Breast epithelium (tissue), 4 donors: ENCODE results near the gene WDR7. TPM values are rescaled to one million over a fixed set of nuclear protein-coding genes. Genes with fewer than 3 reads are reported as not detected.

Source experiments
- DNase-seq, 2 donors: peaks; one replicate each; pipeline ENCODE4 v3.0.0-alpha.2; 2019; ENCODE audit warnings: low spot score in 2 of 2
- H3K27ac ChIP-seq, 2 donors: fragments of 200-600 bp; sonication (generic) in 1 of 2; one replicate each; pipeline ENCODE4 v1.5.1; 2016 to 2019; ENCODE audit warnings: mild to moderate bottlenecking in 1 of 2
- H3K27me3 ChIP-seq, 2 donors: fragments of 200-600 bp; sonication (generic) in 1 of 2; one replicate each; pipeline versions ENCODE4 v1.5.1 to v1.6.0; 2017 to 2019; ENCODE audit warnings: control low read depth in 1 of 2, mild to moderate bottlenecking in 1 of 2
- H3K36me3 ChIP-seq: fragments of 200-600 bp; one replicate; pipeline ENCODE4 v1.5.1; 2019
- H3K4me1 ChIP-seq, 2 donors: fragments of 200-600 bp; sonication (generic); one replicate each; pipeline ENCODE4 v1.5.1; 2016 to 2019; ENCODE audit warnings: control low read depth in 1 of 2
- H3K4me3 ChIP-seq, 3 donors: fragments of 200-600 bp; sonication (generic); 1 replicate in 2 of 3; 2 replicates in 1 of 3; pipeline ENCODE4 v1.5.1; 2016 to 2019; ENCODE audit warnings: mild to moderate bottlenecking in 3 of 3, moderate library complexity in 2 of 3
- H3K9me3 ChIP-seq, 2 donors: fragments of 200-600 bp; sonication (generic) in 1 of 2; one replicate each; pipeline ENCODE4 v1.5.1; 2016 to 2019; ENCODE audit warnings: control low read depth in 1 of 2
- POLR2A ChIP-seq: fragments of 450-650 bp; IDR thresholded peaks from one replicate; pipeline ENCODE4 v1.6.1; 2016; ENCODE audit warnings: antibody characterized with exemption, mild to moderate bottlenecking, moderate library complexity
- POLR2AphosphoS5 ChIP-seq, 3 donors: sonication (generic); formaldehyde crosslinking; IDR thresholded peaks; one replicate each; pipeline ENCODE4 v1.6.1; 2017; ENCODE audit warnings: antibody characterized with exemption in 3 of 3
- intact Hi-C: fragments of 100-400 bp; cut with DNase I; formaldehyde crosslinking; loops from one replicate; pipeline ENCODE4 v1.15.1; 2023; ENCODE audit warnings: low total_unique reads
- total RNA-seq, 3 donors: library from RNA; depleted of rRNA; stranded (reverse); fragments of >200 nt; gene quantifications; one replicate each; pipeline ENCODE4 v1.1.0, GENCODE V29; 2016
- TF ChIP-seq, protein P1 (sequence below), 3 donors: fragments of 450-650 bp; IDR thresholded peaks; one replicate each; pipeline ENCODE4 v1.5.1; 2016 to 2017; ENCODE audit warnings: antibody characterized with exemption in 3 of 3, mild to moderate bottlenecking in 3 of 3, moderate library complexity in 3 of 3

Gene WDR7
- total RNA-seq, 3 donors from 2014 or later: 28.3 to 32.6 (median 31.1) TPM

GRCh38 chr18:56889621-56890020 lies 238.5 kb downstream of the WDR7 start:
- Histone ChIP-seq H3K9me3 (no peaks in the 10 kb centered on the region), H3K27ac (no peak overlapping the region), H3K4me1 (no peaks in the 10 kb centered on the region), H3K27me3 (no peaks in the 10 kb centered on the region), H3K36me3 (no peaks in the 10 kb centered on the region), H3K4me3 (no peak overlapping the region)
- intact Hi-C loops: no loop called here
- TF ChIP-seq POLR2AphosphoS5 (IDR thresholded peaks at IDR 0.05) (no peak), POLR2A (no peak)
- TF ChIP-seq, protein P1, sequence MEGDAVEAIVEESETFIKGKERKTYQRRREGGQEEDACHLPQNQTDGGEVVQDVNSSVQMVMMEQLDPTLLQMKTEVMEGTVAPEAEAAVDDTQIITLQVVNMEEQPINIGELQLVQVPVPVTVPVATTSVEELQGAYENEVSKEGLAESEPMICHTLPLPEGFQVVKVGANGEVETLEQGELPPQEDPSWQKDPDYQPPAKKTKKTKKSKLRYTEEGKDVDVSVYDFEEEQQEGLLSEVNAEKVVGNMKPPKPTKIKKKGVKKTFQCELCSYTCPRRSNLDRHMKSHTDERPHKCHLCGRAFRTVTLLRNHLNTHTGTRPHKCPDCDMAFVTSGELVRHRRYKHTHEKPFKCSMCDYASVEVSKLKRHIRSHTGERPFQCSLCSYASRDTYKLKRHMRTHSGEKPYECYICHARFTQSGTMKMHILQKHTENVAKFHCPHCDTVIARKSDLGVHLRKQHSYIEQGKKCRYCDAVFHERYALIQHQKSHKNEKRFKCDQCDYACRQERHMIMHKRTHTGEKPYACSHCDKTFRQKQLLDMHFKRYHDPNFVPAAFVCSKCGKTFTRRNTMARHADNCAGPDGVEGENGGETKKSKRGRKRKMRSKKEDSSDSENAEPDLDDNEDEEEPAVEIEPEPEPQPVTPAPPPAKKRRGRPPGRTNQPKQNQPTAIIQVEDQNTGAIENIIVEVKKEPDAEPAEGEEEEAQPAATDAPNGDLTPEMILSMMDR (IDR thresholded peaks at IDR 0.05): no peak
- no peak for DNase-seq

DNA sequence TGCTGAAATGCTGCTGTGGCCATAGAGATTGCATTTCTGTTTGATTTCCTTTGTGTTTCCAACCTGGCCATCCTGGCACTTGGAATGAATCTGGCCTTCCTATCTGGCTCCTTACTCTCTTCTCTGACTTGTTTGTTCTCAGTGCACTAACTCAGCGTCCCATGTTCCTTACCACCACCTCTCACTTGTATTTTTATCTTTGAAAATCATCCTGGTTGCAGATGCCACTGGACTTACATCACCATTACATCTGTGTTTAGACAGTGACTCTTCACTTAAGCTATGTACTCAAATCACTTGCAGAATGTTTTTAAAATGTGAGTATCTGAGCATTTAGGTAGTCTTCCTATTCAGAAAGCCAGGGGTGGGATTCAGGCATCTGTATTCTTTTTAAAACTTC lies 239.5 kb downstream of the WDR7 start:
- no peak overlapping the region for H3K4me3 ChIP-seq
- no peak overlapping the region for H3K27ac ChIP-seq
- no peaks in the 10 kb centered on the region for H3K9me3 ChIP-seq
- DNase-seq: no peak
- no peaks in the 10 kb centered on the region for H3K4me1 ChIP-seq
- no peaks in the 10 kb centered on the region for H3K27me3 ChIP-seq
- no peaks in the 10 kb centered on the region for H3K36me3 ChIP-seq
- no peak for TF ChIP-seq POLR2AphosphoS5 (IDR thresholded peaks at IDR 0.05)
- TF ChIP-seq, protein P1 (IDR thresholded peaks at IDR 0.05): no peak
- TF ChIP-seq POLR2A: no peak
- intact Hi-C loops: no loop called here

- Histone ChIP-seq H3K4me3 (no peak overlapping the region), H3K36me3 (no peaks in the 10 kb centered on the region), H3K27ac (no peak overlapping the region), H3K27me3 (no peaks in the 10 kb centered on the region), H3K4me1 (no peaks in the 10 kb centered on the region), H3K9me3 (no peaks in the 10 kb centered on the region)
- intact Hi-C loops: no loop called here
- DNase-seq: no peak
- TF ChIP-seq POLR2AphosphoS5 (IDR thresholded peaks at IDR 0.05): no peak
- TF ChIP-seq POLR2A: no peak
- TF ChIP-seq, protein P1 (IDR thresholded peaks at IDR 0.05): no peak
Measured at GRCh38 chr18:56891116-56891515, 240.0 kb downstream of the WDR7 start.

DNA sequence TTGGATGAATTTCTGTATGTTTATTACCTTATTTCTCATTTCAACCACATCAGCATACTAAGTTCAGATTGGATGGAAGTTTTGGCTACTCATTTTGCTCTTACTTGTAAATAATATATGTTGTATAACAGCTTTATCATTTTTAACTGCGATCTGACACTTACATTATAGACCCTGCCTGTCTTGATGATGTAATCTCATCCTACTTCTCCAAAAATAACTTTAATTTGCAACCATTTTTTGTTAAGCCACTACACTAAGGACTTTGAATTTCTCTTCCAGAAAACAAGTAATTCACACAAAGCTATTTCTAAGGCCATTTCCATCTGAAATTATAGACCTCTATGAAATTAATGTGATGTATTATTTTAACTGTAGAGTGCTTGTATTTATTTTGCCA lies 240.7 kb downstream of the WDR7 start:
- intact Hi-C loops: no loop called here
- no peak overlapping the region for H3K4me3 ChIP-seq
- no peaks in the 10 kb centered on the region for H3K4me1 ChIP-seq
- H3K36me3 ChIP-seq: no peaks in the 10 kb centered on the region
- H3K9me3 ChIP-seq: no peaks in the 10 kb centered on the region
- H3K27me3 ChIP-seq: no peaks in the 10 kb centered on the region
- TF ChIP-seq, protein P1 (IDR thresholded peaks at IDR 0.05): no peak
- no peak for TF ChIP-seq POLR2A
- TF ChIP-seq POLR2AphosphoS5 (IDR thresholded peaks at IDR 0.05): no peak
- no peak overlapping the region for H3K27ac ChIP-seq
- DNase-seq: no peak

GRCh38 chr18:56897122-56897521 lies 246.0 kb downstream of the WDR7 start:
- H3K27ac ChIP-seq: no peak overlapping the region
- no peak for DNase-seq
- intact Hi-C loops: no loop called here
- no peaks in the 10 kb centered on the region for H3K36me3 ChIP-seq
- no peaks in the 10 kb centered on the region for H3K4me1 ChIP-seq
- no peaks in the 10 kb centered on the region for H3K9me3 ChIP-seq
- H3K4me3 ChIP-seq: no peak overlapping the region
- no peaks in the 10 kb centered on the region for H3K27me3 ChIP-seq
- no peak for TF ChIP-seq POLR2AphosphoS5 (IDR thresholded peaks at IDR 0.05)
- no peak for TF ChIP-seq POLR2A
- TF ChIP-seq, protein P1 (IDR thresholded peaks at IDR 0.05): no peak
